Neural cell (in vitro differentiated cells): ENCODE data around the gene TMOD1. TPM values are rescaled to one million over a fixed set of nuclear protein-coding genes. Genes with fewer than 3 reads are reported as not detected.

Experiments
- H2AFZ ChIP-seq: fragments of 200-600, 300-800 bp; sonication (generic), shearing (Covaris generic); 2 replicates; pipeline ENCODE4 v1.6.0; 2014; ENCODE audit warnings: low read depth, mild to moderate bottlenecking, antibody characterized with exemption, low read length, moderate library complexity
- H3F3A ChIP-seq: fragments of 200-600 bp; shearing (Covaris generic); 2 replicates; pipeline ENCODE4 v1.6.1; 2016; ENCODE audit warnings: mild to moderate bottlenecking, moderate library complexity, mixed read lengths, antibody characterized with exemption, low read length; ENCODE audit not compliant: insufficient read depth, poor library complexity, severe bottlenecking
- H3K27ac ChIP-seq: fragments of 200-600, 300-800 bp; sonication (generic), shearing (Covaris generic); 2 replicates; pipeline ENCODE4 v1.5.1; 2014; ENCODE audit warnings: mild to moderate bottlenecking, low read length, moderate library complexity
- H3K27me3 ChIP-seq: fragments of 300-800, 200-600 bp; sonication (generic), shearing (Covaris generic); 2 replicates; pipeline ENCODE4 v1.6.0; 2014; ENCODE audit warnings: mild to moderate bottlenecking, low read depth, low read length, moderate library complexity; ENCODE audit not compliant: insufficient read depth
- H3K36me3 ChIP-seq: fragments of 300-800, 200-600 bp; sonication (generic), shearing (Covaris generic); 2 replicates; pipeline ENCODE4 v1.5.1; 2014; ENCODE audit warnings: mild to moderate bottlenecking, antibody characterized with exemption, low read length, moderate library complexity; ENCODE audit not compliant: insufficient read depth
- H3K4me2 ChIP-seq: fragments of 300-800, 200-600 bp; sonication (generic), shearing (Covaris generic); 2 replicates; pipeline ENCODE4 v1.6.0; 2014; ENCODE audit warnings: mild to moderate bottlenecking, low read length
- H3K4me3 ChIP-seq: fragments of 300-800, 200-600 bp; sonication (generic), shearing (Covaris generic); 2 replicates; pipeline ENCODE4 v1.5.1; 2014; ENCODE audit warnings: mild to moderate bottlenecking, low read length, moderate library complexity
- H3K79me2 ChIP-seq: fragments of 200-600 bp; shearing (Covaris generic); replicated peaks from 2 replicates; pipeline ENCODE4 v1.6.0; 2014; ENCODE audit warnings: mild to moderate bottlenecking, low read length, moderate library complexity; ENCODE audit not compliant: insufficient read depth
- H3K9ac ChIP-seq: fragments of 300-800, 200-600 bp; sonication (generic), shearing (Covaris generic); 2 replicates; pipeline ENCODE4 v1.6.1; 2016; ENCODE audit warnings: mild to moderate bottlenecking, low read length, mixed read lengths
- H3K9me2 ChIP-seq: fragments of 200-600 bp; shearing (Covaris generic); 2 replicates; pipeline ENCODE4 v1.6.1; 2016; ENCODE audit warnings: mild to moderate bottlenecking, low read length, mixed read lengths; ENCODE audit not compliant: insufficient read depth
- H3K9me3 ChIP-seq: fragments of 200-600, 300-800 bp; sonication (generic), shearing (Covaris generic); 2 replicates; pipeline ENCODE4 v1.6.1; 2016; ENCODE audit warnings: mild to moderate bottlenecking, mixed run types, low read length, moderate library complexity, mixed read lengths
- H4K20me1 ChIP-seq: fragments of 200-600 bp; shearing (Covaris generic); 2 replicates; pipeline ENCODE4 v1.6.1; 2016; ENCODE audit warnings: mild to moderate bottlenecking, mixed run types; ENCODE audit not compliant: insufficient read depth
- EP300 ChIP-seq: fragments of 450-650 bp; conservative IDR thresholded peaks from 2 replicates; pipeline ENCODE4 v1.6.1; 2014; ENCODE audit warnings: antibody characterized with exemption, mild to moderate bottlenecking, moderate library complexity; ENCODE audit not compliant: poor library complexity, severe bottlenecking
- EZH2 ChIP-seq: fragments of 200-600, 300-800 bp; shearing (Covaris generic), sonication (generic); IDR thresholded peaks from 2 replicates; pipeline ENCODE4 v1.6.1; 2014; ENCODE audit warnings: antibody characterized with exemption, low read length, borderline replicate concordance, mild to moderate bottlenecking; ENCODE audit not compliant: insufficient read depth, poor library complexity, severe bottlenecking
- MXI1 ChIP-seq: fragments of 450-650 bp; conservative IDR thresholded peaks from 2 replicates; pipeline ENCODE4 v1.6.1; 2014; ENCODE audit warnings: antibody characterized with exemption, mild to moderate bottlenecking; ENCODE audit not compliant: poor library complexity, severe bottlenecking
- POLR2AphosphoS5 ChIP-seq: IDR thresholded peaks from 2 replicates; pipeline ENCODE4 v1.6.1; 2012
- RAD21 ChIP-seq: fragments of 450-650 bp; conservative IDR thresholded peaks from 2 replicates; pipeline ENCODE4 v1.6.1; 2014; ENCODE audit warnings: antibody characterized with exemption, mild to moderate bottlenecking, moderate library complexity
- SMC3 ChIP-seq: fragments of 450-650 bp; conservative IDR thresholded peaks from 2 replicates; pipeline ENCODE4 v1.6.1; 2014; ENCODE audit warnings: antibody characterized with exemption, mild to moderate bottlenecking, moderate library complexity; ENCODE audit not compliant: poor library complexity
- TAF1 ChIP-seq: IDR thresholded peaks from 2 replicates; pipeline ENCODE4 v1.6.1; 2012; ENCODE audit warnings: low read depth
- polyA plus RNA-seq: library from polyadenylated mRNA; depleted of rRNA; stranded (reverse); fragments of >200 nt; gene quantifications from 2 replicates; pipeline ENCODE4 v1.2.3, GENCODE V29; 2014
- TF ChIP-seq, protein P1 (sequence below): IDR thresholded peaks from 2 replicates; pipeline ENCODE4 v1.6.1; 2012; ENCODE audit warnings: borderline replicate concordance
- TF ChIP-seq, protein P2 (sequence below): fragments of 450-650 bp; IDR thresholded peaks from 2 replicates; pipeline ENCODE4 v1.5.1; 2014; ENCODE audit warnings: antibody characterized with exemption, mild to moderate bottlenecking, moderate library complexity; ENCODE audit not compliant: poor library complexity, severe bottlenecking

The TMOD1 gene
- polyA plus RNA-seq, 1 donor from 2014 or later, result 0.17 TPM

DNA sequence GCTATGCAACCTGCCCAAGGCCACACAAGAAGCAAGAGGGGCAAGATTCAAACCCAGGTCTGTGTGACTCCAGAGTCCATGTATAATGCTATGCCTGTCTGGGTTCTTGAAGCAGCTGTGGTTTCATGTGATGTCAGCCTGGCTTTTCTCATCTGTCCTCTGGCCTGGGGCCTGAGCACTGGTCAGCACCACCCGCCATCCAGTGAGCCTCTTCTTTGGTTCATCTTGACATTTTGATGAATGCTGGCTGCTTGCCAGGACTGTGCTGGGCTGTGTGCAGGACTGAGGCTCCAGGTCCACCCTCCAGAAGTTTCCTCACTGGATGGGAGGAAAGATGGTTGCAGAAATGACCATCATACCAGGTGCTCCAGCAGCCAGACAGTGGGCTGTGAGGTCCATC lies 70.2 kb downstream of the TMOD1 start:
- no peaks in the 10 kb centered on the region for H4K20me1 ChIP-seq
- no peak overlapping the region for H3K4me3 ChIP-seq
- no peaks in the 10 kb centered on the region for H3K79me2 ChIP-seq
- no peak overlapping the region for H3K27ac ChIP-seq
- H3F3A ChIP-seq, result no peaks in the 10 kb centered on the region
- TF ChIP-seq EZH2 (no peak), EP300 (no peak), SMC3 (no peak), RAD21 (no peak), POLR2AphosphoS5 (no peak), MXI1 (no peak), TAF1 (no peak)
- TF ChIP-seq, protein P1, sequence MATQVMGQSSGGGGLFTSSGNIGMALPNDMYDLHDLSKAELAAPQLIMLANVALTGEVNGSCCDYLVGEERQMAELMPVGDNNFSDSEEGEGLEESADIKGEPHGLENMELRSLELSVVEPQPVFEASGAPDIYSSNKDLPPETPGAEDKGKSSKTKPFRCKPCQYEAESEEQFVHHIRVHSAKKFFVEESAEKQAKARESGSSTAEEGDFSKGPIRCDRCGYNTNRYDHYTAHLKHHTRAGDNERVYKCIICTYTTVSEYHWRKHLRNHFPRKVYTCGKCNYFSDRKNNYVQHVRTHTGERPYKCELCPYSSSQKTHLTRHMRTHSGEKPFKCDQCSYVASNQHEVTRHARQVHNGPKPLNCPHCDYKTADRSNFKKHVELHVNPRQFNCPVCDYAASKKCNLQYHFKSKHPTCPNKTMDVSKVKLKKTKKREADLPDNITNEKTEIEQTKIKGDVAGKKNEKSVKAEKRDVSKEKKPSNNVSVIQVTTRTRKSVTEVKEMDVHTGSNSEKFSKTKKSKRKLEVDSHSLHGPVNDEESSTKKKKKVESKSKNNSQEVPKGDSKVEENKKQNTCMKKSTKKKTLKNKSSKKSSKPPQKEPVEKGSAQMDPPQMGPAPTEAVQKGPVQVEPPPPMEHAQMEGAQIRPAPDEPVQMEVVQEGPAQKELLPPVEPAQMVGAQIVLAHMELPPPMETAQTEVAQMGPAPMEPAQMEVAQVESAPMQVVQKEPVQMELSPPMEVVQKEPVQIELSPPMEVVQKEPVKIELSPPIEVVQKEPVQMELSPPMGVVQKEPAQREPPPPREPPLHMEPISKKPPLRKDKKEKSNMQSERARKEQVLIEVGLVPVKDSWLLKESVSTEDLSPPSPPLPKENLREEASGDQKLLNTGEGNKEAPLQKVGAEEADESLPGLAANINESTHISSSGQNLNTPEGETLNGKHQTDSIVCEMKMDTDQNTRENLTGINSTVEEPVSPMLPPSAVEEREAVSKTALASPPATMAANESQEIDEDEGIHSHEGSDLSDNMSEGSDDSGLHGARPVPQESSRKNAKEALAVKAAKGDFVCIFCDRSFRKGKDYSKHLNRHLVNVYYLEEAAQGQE, result no peak
- TF ChIP-seq, protein P2, sequence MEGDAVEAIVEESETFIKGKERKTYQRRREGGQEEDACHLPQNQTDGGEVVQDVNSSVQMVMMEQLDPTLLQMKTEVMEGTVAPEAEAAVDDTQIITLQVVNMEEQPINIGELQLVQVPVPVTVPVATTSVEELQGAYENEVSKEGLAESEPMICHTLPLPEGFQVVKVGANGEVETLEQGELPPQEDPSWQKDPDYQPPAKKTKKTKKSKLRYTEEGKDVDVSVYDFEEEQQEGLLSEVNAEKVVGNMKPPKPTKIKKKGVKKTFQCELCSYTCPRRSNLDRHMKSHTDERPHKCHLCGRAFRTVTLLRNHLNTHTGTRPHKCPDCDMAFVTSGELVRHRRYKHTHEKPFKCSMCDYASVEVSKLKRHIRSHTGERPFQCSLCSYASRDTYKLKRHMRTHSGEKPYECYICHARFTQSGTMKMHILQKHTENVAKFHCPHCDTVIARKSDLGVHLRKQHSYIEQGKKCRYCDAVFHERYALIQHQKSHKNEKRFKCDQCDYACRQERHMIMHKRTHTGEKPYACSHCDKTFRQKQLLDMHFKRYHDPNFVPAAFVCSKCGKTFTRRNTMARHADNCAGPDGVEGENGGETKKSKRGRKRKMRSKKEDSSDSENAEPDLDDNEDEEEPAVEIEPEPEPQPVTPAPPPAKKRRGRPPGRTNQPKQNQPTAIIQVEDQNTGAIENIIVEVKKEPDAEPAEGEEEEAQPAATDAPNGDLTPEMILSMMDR, result no peak
- no peak overlapping the region for H2AFZ ChIP-seq
- H3K9me2 ChIP-seq, result no peaks in the 10 kb centered on the region
- no peaks in the 10 kb centered on the region for H3K36me3 ChIP-seq
- no peaks in the 10 kb centered on the region for H3K27me3 ChIP-seq
- no peak overlapping the region for H3K4me2 ChIP-seq
- no peak overlapping the region for H3K9ac ChIP-seq
- H3K9me3 ChIP-seq, result no peaks in the 10 kb centered on the region

DNA sequence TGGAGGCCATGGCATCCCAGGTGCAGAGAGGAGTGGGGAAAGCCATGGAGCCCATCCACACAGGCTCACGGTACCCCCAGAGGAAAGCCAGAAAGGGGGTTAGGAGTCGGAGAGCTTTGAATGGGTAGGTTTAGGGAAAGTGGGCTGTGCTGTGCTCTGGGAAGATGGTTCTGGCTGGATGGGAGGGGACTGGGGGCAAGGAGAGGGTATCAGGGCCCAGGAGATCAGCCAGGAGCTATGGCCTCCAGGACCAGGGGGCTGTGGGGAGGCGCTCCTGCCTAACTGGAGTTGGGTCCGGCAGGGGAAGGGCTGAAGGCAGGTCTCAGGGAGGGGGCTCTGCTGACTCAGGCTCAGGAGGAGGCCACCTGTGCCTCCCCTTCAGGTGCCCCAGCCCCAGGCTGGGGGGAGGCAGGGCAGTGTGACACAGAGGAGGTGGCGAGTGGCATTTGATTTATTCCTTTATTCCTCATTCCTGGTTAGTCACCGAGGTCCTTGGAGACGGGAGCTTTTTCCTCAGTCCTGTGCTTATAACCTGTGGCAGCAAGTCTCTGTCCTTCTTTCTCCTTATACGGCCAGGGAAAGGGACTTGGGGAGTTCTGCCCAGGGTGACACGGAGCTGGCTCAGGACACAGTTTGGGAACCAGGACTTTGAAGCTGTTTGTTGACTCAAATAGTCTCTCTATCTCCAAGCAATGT lies 70.9 kb downstream of the TMOD1 start:
- H3K27ac ChIP-seq, result no peak overlapping the region
- H3K36me3 ChIP-seq, result no peaks in the 10 kb centered on the region
- H3K9me2 ChIP-seq, result no peaks in the 10 kb centered on the region
- H3K4me3 ChIP-seq, result no peak overlapping the region
- no peaks in the 10 kb centered on the region for H3K79me2 ChIP-seq
- H3K9me3 ChIP-seq, result no peaks in the 10 kb centered on the region
- TF ChIP-seq RAD21 (no peak), SMC3 (no peak)
- H2AFZ ChIP-seq, result no peak overlapping the region
- H3F3A ChIP-seq, result no peaks in the 10 kb centered on the region
- no peaks in the 10 kb centered on the region for H4K20me1 ChIP-seq
- no peak overlapping the region for H3K9ac ChIP-seq
- no peaks in the 10 kb centered on the region for H3K27me3 ChIP-seq
- no peak overlapping the region for H3K4me2 ChIP-seq
